Activated CD8-positive, alpha-beta memory T cell treated with anti-CD3 and anti-CD28 coated beads, Interleukin-2, amount 50 U/mL, for 24 hours (primary cell): ENCODE results near the gene MTM1.

ENCODE experiments used
- DNase-seq: peaks from one replicate; pipeline ENCODE4 v3.0.0-alpha.2; 2020; ENCODE audit errors: extremely low read depth

The MTM1 gene

DNA sequence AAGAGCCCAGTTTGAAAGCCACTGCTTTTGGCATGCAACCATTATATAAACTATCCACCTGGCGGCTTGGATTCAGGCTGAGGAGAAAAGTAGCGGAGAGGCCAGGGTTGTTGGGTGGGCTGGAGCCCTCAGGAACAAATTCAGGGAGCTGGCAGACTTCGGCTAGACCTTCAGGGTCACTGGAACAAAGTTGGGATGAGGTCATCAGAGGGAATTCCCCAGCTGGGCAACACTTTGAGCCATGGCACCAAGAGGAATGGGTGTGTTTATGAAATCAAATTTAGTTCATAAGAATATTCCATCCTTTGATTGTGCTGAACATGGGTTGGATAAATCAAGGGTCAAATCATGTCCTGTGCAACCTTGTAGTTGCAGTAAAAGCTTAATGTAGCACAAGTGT, 146.8 kb downstream of the MTM1 start:
- DNase-seq: no peak

DNA sequence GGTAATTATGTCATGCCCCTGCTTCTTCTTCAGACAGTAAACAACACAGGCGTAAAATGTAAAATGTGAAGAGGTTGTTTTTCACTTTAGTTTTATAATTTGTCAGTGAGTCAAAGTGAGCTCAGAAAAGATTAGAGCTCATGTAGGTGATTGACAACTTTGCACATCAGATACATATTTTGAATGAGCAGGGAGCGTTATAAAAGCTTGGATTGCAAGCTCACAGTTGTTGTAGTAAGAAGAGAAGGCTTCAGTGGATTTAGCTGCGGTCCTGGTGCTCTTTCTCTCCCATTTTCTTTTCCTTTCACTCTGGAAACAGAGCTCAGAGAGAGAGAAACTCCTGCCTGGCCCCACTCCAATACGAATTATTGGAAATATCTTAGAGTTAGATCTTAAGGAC, 151.2 kb downstream of the MTM1 start:
- no peak for DNase-seq
